ENCODE measurements around the gene GALNT16. TPM values are rescaled to one million over a fixed set of nuclear protein-coding genes. Genes with fewer than 3 reads are reported as not detected.

The GALNT16 gene
- total RNA-seq = 1.3 and 1.9 TPM in 2 replicates

GRCh38 chr14:69259527-69260189 is at the start of gene GALNT16:
Gene GALNT16 (plus strand): TSS chr14:69260158. CDS start chr14:69260291, 133 bp downstream.

GRCh38 chr14:69398053-69398817 is 138.3 kb downstream of the GALNT16 start, which contains the start of the genes ERH and SLC39A9:
Gene ERH (minus strand): TSS chr14:69398299. CDS start chr14:69398233, 66 bp downstream.
Gene SLC39A9 (plus strand): TSS chr14:69398692. CDS start chr14:69399370, 678 bp downstream.

Other genes with a start within 250 kb of the GALNT16 start
- 24.8 and 24.9 TPM in 2 replicates for gene DCAF5, start 107.0 kb upstream of the GALNT16 start, total RNA-seq
- 16.6 and 18.2 TPM in 2 replicates for gene EXD2, start 68.7 kb upstream of the GALNT16 start, total RNA-seq
- gene ERH, start 138.1 kb downstream of the GALNT16 start, total RNA-seq = 92.6 and 133 TPM in 2 replicates
- 132 and 155 TPM in 2 replicates for gene SLC39A9, start 138.5 kb downstream of the GALNT16 start, total RNA-seq
- gene PLEKHD1, start 224.6 kb downstream of the GALNT16 start, total RNA-seq = under 0.01 TPM in 1 of 2 replicates, not detected in the other